Measurements from ENCODE around the gene MEGF11.

DNA sequence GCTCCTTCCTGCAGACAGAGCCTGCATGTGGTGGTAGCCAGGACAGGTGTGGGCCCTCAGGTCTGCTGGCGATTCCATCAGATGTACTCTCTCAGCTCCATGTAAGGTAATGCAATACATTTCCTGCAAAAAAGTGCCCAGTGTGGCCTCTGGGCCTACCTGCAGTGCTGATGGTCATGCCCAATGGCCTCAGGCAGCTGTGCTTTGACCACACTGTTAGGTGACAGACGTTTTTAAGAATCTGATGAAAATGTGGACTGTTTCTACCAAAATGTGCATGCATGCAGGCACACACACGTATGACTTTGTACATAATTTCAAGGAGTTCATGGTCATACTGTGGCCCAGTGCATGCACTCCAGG, 231.4 kb downstream of the MEGF11 start:
- TF ChIP-seq, protein P1, sequence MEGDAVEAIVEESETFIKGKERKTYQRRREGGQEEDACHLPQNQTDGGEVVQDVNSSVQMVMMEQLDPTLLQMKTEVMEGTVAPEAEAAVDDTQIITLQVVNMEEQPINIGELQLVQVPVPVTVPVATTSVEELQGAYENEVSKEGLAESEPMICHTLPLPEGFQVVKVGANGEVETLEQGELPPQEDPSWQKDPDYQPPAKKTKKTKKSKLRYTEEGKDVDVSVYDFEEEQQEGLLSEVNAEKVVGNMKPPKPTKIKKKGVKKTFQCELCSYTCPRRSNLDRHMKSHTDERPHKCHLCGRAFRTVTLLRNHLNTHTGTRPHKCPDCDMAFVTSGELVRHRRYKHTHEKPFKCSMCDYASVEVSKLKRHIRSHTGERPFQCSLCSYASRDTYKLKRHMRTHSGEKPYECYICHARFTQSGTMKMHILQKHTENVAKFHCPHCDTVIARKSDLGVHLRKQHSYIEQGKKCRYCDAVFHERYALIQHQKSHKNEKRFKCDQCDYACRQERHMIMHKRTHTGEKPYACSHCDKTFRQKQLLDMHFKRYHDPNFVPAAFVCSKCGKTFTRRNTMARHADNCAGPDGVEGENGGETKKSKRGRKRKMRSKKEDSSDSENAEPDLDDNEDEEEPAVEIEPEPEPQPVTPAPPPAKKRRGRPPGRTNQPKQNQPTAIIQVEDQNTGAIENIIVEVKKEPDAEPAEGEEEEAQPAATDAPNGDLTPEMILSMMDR (IDR thresholded peaks at IDR 0.05) = no peak
- TF ChIP-seq POLR2A (IDR thresholded peaks at IDR 0.05) = no peak
- no peak for TF ChIP-seq POLR2AphosphoS5 (IDR thresholded peaks at IDR 0.05)

Measured in breast epithelium (tissue), 3 donors.